Measurements from ENCODE around the gene TCAIM.

DNA sequence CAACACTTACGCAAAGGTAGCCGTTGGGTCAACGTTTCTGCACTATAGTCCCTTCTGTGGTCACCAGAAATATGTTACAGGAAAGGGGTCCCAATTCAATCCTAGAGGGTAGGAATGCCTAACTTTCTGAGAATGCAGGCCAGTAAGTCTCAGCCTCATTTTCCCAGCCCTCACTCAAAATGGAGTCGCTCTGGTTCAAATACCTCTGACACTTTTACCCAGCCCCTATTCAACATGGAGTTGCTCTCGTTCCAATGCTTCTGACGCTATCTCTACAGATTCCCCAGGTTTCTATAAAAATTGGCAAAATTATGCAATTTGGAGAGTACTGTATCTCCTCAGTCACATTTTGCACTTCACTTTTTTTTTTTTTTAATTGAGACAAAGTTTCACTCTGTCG, 99.2 kb downstream of the TCAIM start:
- TF ChIP-seq, protein P1, sequence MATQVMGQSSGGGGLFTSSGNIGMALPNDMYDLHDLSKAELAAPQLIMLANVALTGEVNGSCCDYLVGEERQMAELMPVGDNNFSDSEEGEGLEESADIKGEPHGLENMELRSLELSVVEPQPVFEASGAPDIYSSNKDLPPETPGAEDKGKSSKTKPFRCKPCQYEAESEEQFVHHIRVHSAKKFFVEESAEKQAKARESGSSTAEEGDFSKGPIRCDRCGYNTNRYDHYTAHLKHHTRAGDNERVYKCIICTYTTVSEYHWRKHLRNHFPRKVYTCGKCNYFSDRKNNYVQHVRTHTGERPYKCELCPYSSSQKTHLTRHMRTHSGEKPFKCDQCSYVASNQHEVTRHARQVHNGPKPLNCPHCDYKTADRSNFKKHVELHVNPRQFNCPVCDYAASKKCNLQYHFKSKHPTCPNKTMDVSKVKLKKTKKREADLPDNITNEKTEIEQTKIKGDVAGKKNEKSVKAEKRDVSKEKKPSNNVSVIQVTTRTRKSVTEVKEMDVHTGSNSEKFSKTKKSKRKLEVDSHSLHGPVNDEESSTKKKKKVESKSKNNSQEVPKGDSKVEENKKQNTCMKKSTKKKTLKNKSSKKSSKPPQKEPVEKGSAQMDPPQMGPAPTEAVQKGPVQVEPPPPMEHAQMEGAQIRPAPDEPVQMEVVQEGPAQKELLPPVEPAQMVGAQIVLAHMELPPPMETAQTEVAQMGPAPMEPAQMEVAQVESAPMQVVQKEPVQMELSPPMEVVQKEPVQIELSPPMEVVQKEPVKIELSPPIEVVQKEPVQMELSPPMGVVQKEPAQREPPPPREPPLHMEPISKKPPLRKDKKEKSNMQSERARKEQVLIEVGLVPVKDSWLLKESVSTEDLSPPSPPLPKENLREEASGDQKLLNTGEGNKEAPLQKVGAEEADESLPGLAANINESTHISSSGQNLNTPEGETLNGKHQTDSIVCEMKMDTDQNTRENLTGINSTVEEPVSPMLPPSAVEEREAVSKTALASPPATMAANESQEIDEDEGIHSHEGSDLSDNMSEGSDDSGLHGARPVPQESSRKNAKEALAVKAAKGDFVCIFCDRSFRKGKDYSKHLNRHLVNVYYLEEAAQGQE (IDR thresholded peaks at IDR 0.05; ENCODE audit: insufficient read depth in 1 of 2, low read depth in 2 of 2, low read length in 2 of 2), result no peak
- TF ChIP-seq POLR2AphosphoS5 (IDR thresholded peaks at IDR 0.05; ENCODE audit: low read depth, low read length), result no peak
- TF ChIP-seq TAF1 (IDR thresholded peaks at IDR 0.05; ENCODE audit: borderline replicate concordance, insufficient read depth, low read length), result no peak
